ENCODE measurements around the gene CGREF1.

The CGREF1 gene

DNA sequence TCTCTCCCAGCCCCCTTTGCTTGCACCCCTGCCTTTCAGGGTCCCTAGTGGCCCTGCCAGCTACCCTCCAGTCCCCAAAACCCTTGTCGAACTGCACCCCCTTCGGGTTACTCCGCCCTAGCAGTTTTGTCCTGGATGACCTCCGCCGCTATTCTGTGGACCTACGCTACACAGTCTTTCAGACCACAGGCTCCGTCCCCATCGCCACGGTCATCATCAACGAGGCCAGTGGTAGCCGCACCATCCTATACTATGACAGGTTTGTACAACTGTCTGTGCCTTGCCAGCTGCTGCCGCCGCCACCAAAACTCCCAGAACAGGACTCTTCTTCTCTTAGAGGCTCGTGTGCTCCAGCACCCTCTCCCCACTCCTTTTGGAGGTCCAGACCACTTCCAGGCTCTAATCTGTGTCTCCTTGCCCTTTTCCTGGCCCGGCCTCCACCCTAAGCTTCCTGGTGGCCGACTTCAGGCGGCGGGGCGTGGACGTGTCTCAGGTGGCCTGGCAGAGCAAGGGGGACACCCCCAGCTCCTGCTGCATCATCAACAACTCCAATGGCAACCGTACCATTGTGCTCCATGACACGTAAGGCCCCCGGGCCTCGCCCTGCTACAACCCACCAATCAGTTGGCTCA is 24.5 kb downstream of the CGREF1 start:
- H3K27ac ChIP-seq, result no peak overlapping the region
- no peak for DNase-seq
- in situ Hi-C loops (cut with HindIII; ENCODE audit: low pct_ligation_motif_present, low sequenced_read_pairs), result no loop called here
- no peak for TF ChIP-seq CTCF (IDR thresholded peaks at IDR 0.05; ENCODE audit: low read depth, low read length, missing control alignments)
- no peaks in the 10 kb centered on the region for H3K27me3 ChIP-seq (replicated peaks)
- no peaks in the 10 kb centered on the region for H3K36me3 ChIP-seq (replicated peaks)
- H3K4me3 ChIP-seq (ENCODE audit: low read depth, low read length), result no peak overlapping the region

DNA sequence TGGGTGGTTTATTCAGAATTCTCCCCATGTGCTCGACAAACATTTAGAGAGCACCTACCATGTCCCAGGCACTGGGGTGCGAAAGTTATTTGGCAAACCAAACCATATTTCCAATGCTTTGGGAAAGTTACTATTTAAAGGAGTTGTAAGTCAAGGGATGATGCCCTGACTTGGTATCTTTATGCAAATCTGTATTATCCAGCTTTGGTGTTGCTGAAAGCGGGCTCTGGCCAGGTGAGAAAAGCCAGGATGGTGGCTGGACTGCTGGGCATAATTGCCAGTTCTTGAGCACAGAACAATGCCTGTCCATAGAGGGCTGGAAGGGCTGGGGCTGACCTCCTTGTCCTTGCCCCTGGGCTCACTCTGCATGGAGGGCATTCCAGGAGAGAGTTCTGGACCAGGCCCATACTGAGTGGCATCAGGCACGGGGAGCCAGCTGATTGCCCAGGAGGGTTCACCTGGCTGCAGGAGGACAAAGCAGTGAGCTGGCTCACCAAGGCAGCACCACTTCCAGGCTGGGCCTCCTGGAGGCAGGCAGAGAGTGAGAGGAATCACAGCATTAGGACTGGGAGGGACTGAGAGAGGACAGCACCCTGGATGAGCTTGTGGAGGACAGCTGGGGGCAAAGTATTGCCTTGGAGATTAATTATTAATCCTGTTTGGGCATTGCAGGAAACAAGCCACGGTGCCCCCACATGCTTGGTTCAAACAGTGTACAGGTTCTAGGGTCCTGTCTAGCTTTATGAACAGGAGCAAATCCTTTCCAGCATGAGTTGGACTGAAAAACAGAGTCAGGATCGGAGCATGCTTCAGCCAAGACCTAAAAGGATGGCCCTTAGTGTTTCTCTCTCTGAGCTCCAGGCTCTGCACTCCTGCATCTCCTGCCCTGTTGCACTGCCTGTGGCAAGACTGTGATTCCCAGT is 25.2 kb downstream of the CGREF1 start:
- in situ Hi-C loops (cut with HindIII; ENCODE audit: low pct_ligation_motif_present, low sequenced_read_pairs), result no loop called here
- DNase-seq, result no peak
- H3K4me3 ChIP-seq (ENCODE audit: low read depth, low read length), result no peak overlapping the region
- no peaks in the 10 kb centered on the region for H3K27me3 ChIP-seq (replicated peaks)
- no peak for TF ChIP-seq CTCF (IDR thresholded peaks at IDR 0.05; ENCODE audit: low read depth, low read length, missing control alignments)
- H3K27ac ChIP-seq, result no peak overlapping the region
- no peaks in the 10 kb centered on the region for H3K36me3 ChIP-seq (replicated peaks)

- Histone ChIP-seq H3K27ac (no peak overlapping the region), H3K36me3 (replicated peaks) (no peaks in the 10 kb centered on the region), H3K27me3 (replicated peaks) (no peaks in the 10 kb centered on the region), H3K4me3 (ENCODE audit: low read depth, low read length) (no peak overlapping the region)
- in situ Hi-C loops (cut with HindIII; ENCODE audit: low pct_ligation_motif_present, low sequenced_read_pairs), result no loop called here
- no peak for DNase-seq
- no peak for TF ChIP-seq CTCF (IDR thresholded peaks at IDR 0.05; ENCODE audit: low read depth, low read length, missing control alignments)
Observed at GRCh38 chr2:27092696-27093429, 26.1 kb downstream of the CGREF1 start.

GRCh38 chr2:27091746-27092695 is 26.9 kb downstream of the CGREF1 start:
- in situ Hi-C loops (cut with HindIII; ENCODE audit: low pct_ligation_motif_present, low sequenced_read_pairs), result no loop called here
- no peak overlapping the region for H3K27ac ChIP-seq
- no peak for TF ChIP-seq CTCF (IDR thresholded peaks at IDR 0.05; ENCODE audit: low read depth, low read length, missing control alignments)

More at GRCh38 chr2:27091746-27092695, 26.9 kb downstream of the CGREF1 start:
- Histone ChIP-seq H3K4me3 (ENCODE audit: low read depth, low read length) (no peak overlapping the region), H3K27me3 (replicated peaks) (no peaks in the 10 kb centered on the region), H3K36me3 (replicated peaks) (no peaks in the 10 kb centered on the region)
- no peak for DNase-seq
